Glomerular visceral epithelial cell (primary cell): ENCODE data around the gene GDI1.
"Not testable (repeated sequence)": the region's sequence is repeated elsewhere in the genome, so short reads cannot be mapped to it uniquely, and the experiment has no call there.

ENCODE experiments used
- DNase-seq: peaks from one replicate; pipeline ENCODE4 v3.0.0-alpha.2; 2016; ENCODE audit errors: extremely low spot score

The GDI1 gene

GRCh38 chrX:154436983-154437752 lies at the start of gene GDI1:
TSS of gene GDI1 (plus strand) at chrX:154437154. CDS start at chrX:154437255, 101 bp downstream.
- DNase-seq = peak; percentile 55

GRCh38 chrX:154388094-154388493 lies 48.9 kb upstream of the GDI1 start:
- not testable (repeated sequence) for DNase-seq

- DNase-seq = not testable (repeated sequence)
Observed at GRCh38 chrX:154388649-154389048, 48.3 kb upstream of the GDI1 start.

GRCh38 chrX:154389812-154390747 lies 46.9 kb upstream of the GDI1 start:
- DNase-seq = not testable (repeated sequence)

GRCh38 chrX:154396363-154396762 lies 40.6 kb upstream of the GDI1 start:
- DNase-seq = peak; percentile 62

GRCh38 chrX:154396973-154397887 lies 39.7 kb upstream of the GDI1 start:
- DNase-seq = peak; percentile 72

GRCh38 chrX:154397888-154398667 lies 38.9 kb upstream of the GDI1 start, which contains the start of gene RPL10:
TSS of gene RPL10 (plus strand) at chrX:154398377. CDS start at chrX:154398520, 143 bp downstream.
- DNase-seq = peak; percentile 97

- peak; percentile 78 for DNase-seq
Observed at GRCh38 chrX:154398668-154399526, 38.1 kb upstream of the GDI1 start.

GRCh38 chrX:154399527-154400368 lies 37.2 kb upstream of the GDI1 start:
- no peak for DNase-seq

- not testable (repeated sequence) for DNase-seq
Observed at GRCh38 chrX:154400369-154400817, 36.6 kb upstream of the GDI1 start.

- DNase-seq = peak; percentile 36
Observed at GRCh38 chrX:154401045-154401799, 35.7 kb upstream of the GDI1 start.

GRCh38 chrX:154401918-154402621 lies 34.9 kb upstream of the GDI1 start:
- DNase-seq = peak; percentile 17

- no peak for DNase-seq
Observed at GRCh38 chrX:154402622-154403127, 34.3 kb upstream of the GDI1 start.

GRCh38 chrX:154403192-154403591 lies 33.8 kb upstream of the GDI1 start:
- no peak for DNase-seq

GRCh38 chrX:154403858-154404257 lies 33.1 kb upstream of the GDI1 start:
- DNase-seq = no peak

- DNase-seq = no peak
Observed at GRCh38 chrX:154404625-154405192, 32.2 kb upstream of the GDI1 start.
